Measurements from ENCODE around the gene KIF27.
"Not testable (repeated sequence)": the region's sequence is repeated elsewhere in the genome, so short reads cannot be mapped to it uniquely, and the experiment has no call there.

GRCh38 chr9:83948096-83948495 is 26.9 kb upstream of the KIF27 start:
- not testable (repeated sequence) for TF ChIP-seq CTCF (IDR thresholded peaks at IDR 0.05; ENCODE audit: low read length); EZH2 (optimal IDR thresholded peaks at IDR 0.05; ENCODE audit: low read depth, low read length); EZH2phosphoT487 (IDR thresholded peaks at IDR 0.05; ENCODE audit: low read length)
